Small intestine (tissue), 7 donors: ENCODE measurements around the gene FOXO3. TPM values are rescaled to one million over a fixed set of nuclear protein-coding genes. Genes with fewer than 3 reads are reported as not detected.
"Not testable (repeated sequence)": the region's sequence is repeated elsewhere in the genome, so short reads cannot be mapped to it uniquely, and the experiment has no call there.

Experiments used
- DNase-seq, 2 donors: peaks; one replicate each; pipeline versions ENCODE4 v3.0.0 to v3.0.0-alpha.2; 2013
- FAIRE-seq: peaks from 2 replicates; lab custom pipeline; 2012; peaks lifted over from hg19 to GRCh38; lab: Jason Lieb, UNC
- H3K27ac ChIP-seq, 3 donors: one replicate each; pipeline ENCODE4 v1.5.1; 2013; ENCODE audit warnings: low read length in 2 of 3, mild to moderate bottlenecking in 2 of 3, control low read depth in 1 of 3, inconsistent platforms in 1 of 3, low read depth in 1 of 3, moderate library complexity in 1 of 3
- H3K27me3 ChIP-seq, 3 donors: one replicate each; pipeline ENCODE4 v1.6.1; 2013; ENCODE audit warnings: low read length in 3 of 3, inconsistent platforms in 1 of 3; ENCODE audit not compliant: control insufficient read depth in 3 of 3, insufficient read depth in 3 of 3
- H3K36me3 ChIP-seq, 3 donors: one replicate each; pipeline ENCODE4 v1.6.1; 2013; ENCODE audit warnings: low read length in 3 of 3, inconsistent platforms in 1 of 3, low read depth in 1 of 3, mild to moderate bottlenecking in 1 of 3, moderate library complexity in 1 of 3; ENCODE audit not compliant: control insufficient read depth in 3 of 3, insufficient read depth in 2 of 3
- H3K4me1 ChIP-seq, 3 donors: one replicate each; pipeline ENCODE4 v1.6.1; 2013; ENCODE audit warnings: low read length in 2 of 3, inconsistent platforms in 1 of 3, low read depth in 1 of 3, mild to moderate bottlenecking in 1 of 3, moderate library complexity in 1 of 3; ENCODE audit not compliant: control insufficient read depth in 3 of 3, insufficient read depth in 2 of 3
- H3K4me3 ChIP-seq, 3 donors: one replicate each; pipeline ENCODE4 v1.5.1; 2013; ENCODE audit warnings: low read length in 3 of 3, control low read depth in 1 of 3, inconsistent platforms in 1 of 3, low read depth in 1 of 3, mild to moderate bottlenecking in 1 of 3, moderate library complexity in 1 of 3
- H3K9me3 ChIP-seq, 2 donors: one replicate each; pipeline ENCODE4 v1.6.1; 2013; ENCODE audit warnings: low read depth in 1 of 2, low read length in 1 of 2; ENCODE audit not compliant: control insufficient read depth in 2 of 2, insufficient read depth in 1 of 2
- WGBS, 3 donors: extraction: QIAGEN DNeasy Blood & Tissue Kit; methylation state at CpG; one replicate each; pipeline ENCODE4 v1.1.7; 2013; 5-methylcytosine and 5-hydroxymethylcytosine counted together
- polyA plus RNA-seq, 4 donors: library from polyadenylated mRNA; stranded (reverse) in 3 of 4; unstranded in 1 of 4; fragments of 200-250 nt in 3 of 4; fragments of 120-200 nt in 1 of 4; gene quantifications; one replicate each; pipeline versions ENCODE4 v1.2.1 to v1.2.3, GENCODE V29; 2013
- donor health status: healthy with polysubstance abuse.
- donor health status: control.
- donor health status: control.
- donor health status: Bipolar disorder and iron deficiency.
- donor health status: healthy.

The FOXO3 gene
- polyA plus RNA-seq, 4 donors, result 8.7 to 40.4 (median 14.3) TPM

DNA sequence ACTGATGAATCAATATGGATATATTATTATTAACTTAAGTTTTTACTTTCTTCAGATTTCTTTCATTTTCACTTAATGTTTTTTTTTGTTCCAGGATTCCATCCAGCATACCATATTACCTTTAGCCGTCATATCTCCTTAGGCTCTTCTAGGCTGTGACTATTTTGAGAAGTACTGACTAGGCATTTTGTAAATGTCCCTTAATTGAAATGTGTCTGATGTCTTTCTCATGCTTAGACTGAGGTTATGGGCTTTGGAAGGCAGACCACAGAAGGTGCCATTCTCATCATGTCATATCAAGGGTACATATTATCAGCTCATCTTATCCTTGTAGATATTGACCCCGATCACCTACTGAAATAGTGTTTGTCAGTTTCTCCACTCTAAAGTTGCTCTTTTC, 101.3 kb downstream of the FOXO3 start:
- H3K4me1 ChIP-seq, result peaks cover 0 to 10% (median 9%) of the 10 kb centered on the region in 3 donors
- no peaks in the 10 kb centered on the region for H3K9me3 ChIP-seq
- 78 to 82% (median 79%) methylated on average over 2 of the region's 2 CpGs for WGBS, 3 donors
- H3K27ac ChIP-seq, result peak overlapping the region in 1 of 3 donors; percentile 50
- DNase-seq, result no peak
- peaks cover 0 to 27% (median 0%) of the 10 kb centered on the region in 3 donors for H3K36me3 ChIP-seq
- H3K27me3 ChIP-seq, result no peaks in the 10 kb centered on the region
- no peak overlapping the region for H3K4me3 ChIP-seq
- FAIRE-seq, result no peak

DNA sequence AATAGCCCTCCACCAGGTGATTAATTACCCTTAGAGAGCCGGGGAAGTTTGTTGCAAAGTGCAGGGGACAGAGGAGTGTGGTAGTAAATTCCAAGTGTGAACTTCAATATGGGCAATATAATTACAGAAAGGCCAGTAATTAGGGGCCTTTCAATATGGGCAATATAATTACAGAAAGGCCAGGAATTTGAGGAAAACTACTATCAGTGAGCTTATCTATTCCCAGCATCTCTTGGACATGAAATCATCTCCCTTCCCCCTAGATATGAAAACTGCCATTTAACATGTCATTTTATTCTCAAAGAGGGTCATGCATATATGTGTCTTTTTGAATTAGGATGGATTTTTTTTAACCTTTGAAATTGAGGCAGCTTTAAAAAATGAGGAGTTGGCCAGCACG, 102.0 kb downstream of the FOXO3 start:
- H3K9me3 ChIP-seq, result no peaks in the 10 kb centered on the region
- H3K27me3 ChIP-seq, result no peaks in the 10 kb centered on the region
- no peak for FAIRE-seq
- peaks cover 0 to 9% (median 6%) of the 10 kb centered on the region in 3 donors for H3K4me1 ChIP-seq
- H3K27ac ChIP-seq, result no peak overlapping the region
- peaks cover 0 to 27% (median 0%) of the 10 kb centered on the region in 3 donors for H3K36me3 ChIP-seq
- 64 to 77% (median 64%) methylated on average over 2 of the region's 2 CpGs for WGBS, 3 donors
- no peak overlapping the region for H3K4me3 ChIP-seq
- no peak for DNase-seq

GRCh38 chr6:108663494-108664064, 102.9 kb downstream of the FOXO3 start:
- H3K27me3 ChIP-seq, H3K27ac ChIP-seq, FAIRE-seq, H3K9me3 ChIP-seq, H3K4me3 ChIP-seq, H3K4me1 ChIP-seq, DNase-seq: not testable (repeated sequence)
- H3K36me3 ChIP-seq, result peaks cover 0 to 33% (median 4%) of the 10 kb centered on the region in 3 donors
- WGBS, 3 donors, result 98 to 99% (median 98%) methylated on average over 17 to 30 of the region's 30 CpGs

GRCh38 chr6:108665495-108666196, 104.9 kb downstream of the FOXO3 start:
- peaks cover 0 to 40% (median 4%) of the 10 kb centered on the region in 3 donors for H3K36me3 ChIP-seq
- H3K27me3 ChIP-seq, result no peaks in the 10 kb centered on the region
- H3K4me3 ChIP-seq, result no peak overlapping the region
- no peaks in the 10 kb centered on the region for H3K9me3 ChIP-seq
- FAIRE-seq (no peak), DNase-seq (no peak)
- 77 to 85% (median 84%) methylated on average over 3 of the region's 3 CpGs for WGBS, 3 donors
- H3K27ac ChIP-seq, result no peak overlapping the region
- peaks cover 0 to 11% (median 7%) of the 10 kb centered on the region in 3 donors for H3K4me1 ChIP-seq

DNA sequence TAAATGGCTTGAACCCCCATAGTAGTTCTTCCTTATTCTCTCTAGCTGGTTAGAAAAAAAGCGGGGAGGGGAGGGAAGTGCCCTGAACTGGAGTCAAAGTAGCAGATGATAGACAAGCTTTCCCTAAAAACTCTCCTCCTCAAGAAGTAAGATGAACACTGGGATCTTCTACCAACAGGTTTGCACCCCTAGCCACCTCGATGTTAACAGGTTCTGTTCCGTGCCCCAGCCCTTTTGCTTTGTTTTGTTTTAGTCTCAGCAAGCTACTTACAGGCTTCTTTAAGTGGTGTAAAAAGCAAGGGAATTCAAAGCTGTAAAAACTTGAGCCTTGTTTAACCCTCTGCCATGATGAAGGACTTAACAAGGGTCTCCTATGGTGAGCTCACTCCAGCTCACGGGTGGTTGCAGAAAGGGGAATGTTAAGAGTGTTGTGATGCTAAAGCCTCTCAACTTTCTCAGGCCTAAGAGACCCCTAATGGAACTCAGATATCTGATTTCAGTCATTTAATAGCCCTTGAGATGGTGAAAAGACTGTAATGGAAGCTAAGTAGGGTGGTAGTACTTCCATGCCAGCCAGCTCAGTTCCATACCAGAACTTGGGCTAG, 106.0 kb downstream of the FOXO3 start:
- peaks cover 0 to 12% (median 0%) of the 10 kb centered on the region in 3 donors for H3K4me1 ChIP-seq
- no peak overlapping the region for H3K27ac ChIP-seq
- no peak for FAIRE-seq
- WGBS, 3 donors, result 92 to 97% (median 96%) methylated on average over 4 of the region's 4 CpGs
- no peak overlapping the region for H3K4me3 ChIP-seq
- H3K9me3 ChIP-seq, result no peaks in the 10 kb centered on the region
- H3K27me3 ChIP-seq, result no peaks in the 10 kb centered on the region
- no peak for DNase-seq
- peaks cover 0 to 48% (median 4%) of the 10 kb centered on the region in 3 donors for H3K36me3 ChIP-seq

- H3K4me3 ChIP-seq, result no peak overlapping the region
- H3K9me3 ChIP-seq, result no peaks in the 10 kb centered on the region
- DNase-seq, result no peak
- peaks cover 0 to 16% (median 0%) of the 10 kb centered on the region in 3 donors for H3K4me1 ChIP-seq
- H3K36me3 ChIP-seq, result peaks cover 0 to 50% (median 4%) of the 10 kb centered on the region in 3 donors
- H3K27ac ChIP-seq, result no peak overlapping the region
- H3K27me3 ChIP-seq, result no peaks in the 10 kb centered on the region
- WGBS, 3 donors, result 69 to 84% (median 78%) methylated on average over 7 of the region's 7 CpGs
- no peak for FAIRE-seq
Measured at GRCh38 chr6:108667993-108668392, 107.3 kb downstream of the FOXO3 start.

- 89 to 92% (median 90%) methylated on average over 1 of the region's 1 CpG for WGBS, 3 donors
Measured at GRCh38 chr6:108669673-108670072, 109.0 kb downstream of the FOXO3 start.

DNA sequence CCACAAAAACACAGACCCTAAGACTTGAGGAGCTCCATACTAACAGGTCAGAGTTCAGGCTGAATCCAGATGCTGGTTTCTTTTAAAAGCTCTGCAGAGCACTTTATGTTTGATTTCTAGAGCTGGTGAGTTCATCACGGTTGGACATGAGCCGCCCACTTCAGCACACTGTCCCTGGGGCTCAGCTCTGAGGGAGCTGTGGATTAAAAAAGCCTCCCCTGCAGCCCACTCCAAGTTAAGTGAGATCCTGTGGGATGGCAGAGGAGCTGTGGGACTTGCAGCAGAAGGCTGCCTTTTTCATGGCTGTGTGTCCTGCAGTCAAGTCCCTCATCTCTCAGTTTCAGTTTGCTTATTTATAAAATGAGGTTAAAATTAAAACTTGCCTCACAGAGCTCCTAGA, 110.5 kb downstream of the FOXO3 start:
- Histone ChIP-seq H3K27ac (peak overlapping the region in 1 of 3 donors; percentile 0), H3K27me3 (no peaks in the 10 kb centered on the region), H3K4me3 (no peak overlapping the region), H3K4me1 (peaks cover 5 to 29% (median 10%) of the 10 kb centered on the region in 3 donors), H3K9me3 (no peaks in the 10 kb centered on the region), H3K36me3 (peaks cover 0 to 35% (median 4%) of the 10 kb centered on the region in 3 donors)
- no peak for FAIRE-seq
- DNase-seq, result no peak
- 64 to 74% (median 73%) methylated on average over 2 of the region's 2 CpGs for WGBS, 3 donors

More at GRCh38 chr6:108669673-108670072, 109.0 kb downstream of the FOXO3 start:
- no peak overlapping the region for H3K27ac ChIP-seq
- DNase-seq, result no peak
- peaks cover 3 to 24% (median 5%) of the 10 kb centered on the region in 3 donors for H3K4me1 ChIP-seq
- no peaks in the 10 kb centered on the region for H3K9me3 ChIP-seq
- FAIRE-seq, result no peak
- H3K27me3 ChIP-seq, result no peaks in the 10 kb centered on the region
- peaks cover 0 to 41% (median 4%) of the 10 kb centered on the region in 3 donors for H3K36me3 ChIP-seq
- no peak overlapping the region for H3K4me3 ChIP-seq
